Right kidney (tissue), 1 donor: ENCODE results near the gene KLK15.
"Not testable (repeated sequence)": the region's sequence is repeated elsewhere in the genome, so short reads cannot be mapped to it uniquely, and the experiment has no call there.

Source experiments
- DNase-seq: peaks from one replicate; pipeline ENCODE4 v3.0.0-alpha.2; 2016

Gene KLK15

GRCh38 chr19:50820549-50821247, 12.7 kb downstream of the KLK15 start:
- no peak for DNase-seq

GRCh38 chr19:50820086-50820485, 13.3 kb downstream of the KLK15 start:
- DNase-seq: no peak

GRCh38 chr19:50819636-50820035, 13.7 kb downstream of the KLK15 start:
- no peak for DNase-seq

GRCh38 chr19:50818859-50819472, 14.4 kb downstream of the KLK15 start:
- DNase-seq: no peak

- peak; percentile 63 for DNase-seq
These were observed 15.2 kb downstream of the KLK15 start for GRCh38 chr19:50817941-50818858.

GRCh38 chr19:50815439-50815838, 17.9 kb downstream of the KLK15 start:
- DNase-seq: no peak

GRCh38 chr19:50814883-50815282, 18.5 kb downstream of the KLK15 start:
- no peak for DNase-seq

GRCh38 chr19:50812474-50812873, 20.9 kb downstream of the KLK15 start:
- DNase-seq: no peak

GRCh38 chr19:50811622-50812238, 21.6 kb downstream of the KLK15 start:
- DNase-seq: not testable (repeated sequence)

GRCh38 chr19:50808856-50809255, 24.5 kb downstream of the KLK15 start:
- DNase-seq: no peak

- peak; percentile 100 for DNase-seq
These were observed 28.7 kb downstream of the KLK15 start for GRCh38 chr19:50804420-50805272.

- no peak for DNase-seq
These were observed 29.5 kb downstream of the KLK15 start for GRCh38 chr19:50803633-50804419.

- DNase-seq: no peak
These were observed 32.3 kb downstream of the KLK15 start for GRCh38 chr19:50801107-50801506.

GRCh38 chr19:50799547-50799851, 33.9 kb downstream of the KLK15 start:
- DNase-seq: no peak

- no peak for DNase-seq
These were observed 34.5 kb downstream of the KLK15 start for GRCh38 chr19:50798659-50799546.

- DNase-seq: no peak
These were observed 35.4 kb downstream of the KLK15 start for GRCh38 chr19:50797781-50798658.

- DNase-seq: no peak
These were observed 36.0 kb downstream of the KLK15 start for GRCh38 chr19:50797429-50797780.

- no peak for DNase-seq
These were observed 36.5 kb downstream of the KLK15 start for GRCh38 chr19:50796634-50797428.
